PC-3 (cell line): ENCODE results near the gene PCDHGA8. TPM values are rescaled to one million over a fixed set of nuclear protein-coding genes. Genes with fewer than 3 reads are reported as not detected.

Experiments used
- ATAC-seq: fragments of 200-7000 bp; cut with Tn5 transposase; 2 replicates; pipeline ENCODE4 v1.9.1; 2020; ENCODE audit warnings: mild to moderate bottlenecking, moderate library complexity
- BruUV-seq: library from RNA; stranded (reverse); fragments of 400-500 nt; replicated peaks from 2 replicates; lab custom pipeline; 2021; lab: Mats Ljungman, UMichigan
- CTCF ChIA-PET: fragments of 300-600 bp; sonication (Branson Sonifier 250); formaldehyde crosslinking; loops from one replicate; lab custom pipeline; 2022; ENCODE audit warnings: antibody characterized with exemption; lab: Charles Lee
- POLR2A ChIA-PET: fragments of 300-600 bp; sonication (Branson Sonifier 250); formaldehyde crosslinking; loops from one replicate; lab custom pipeline; 2022; ENCODE audit warnings: antibody characterized with exemption; ENCODE audit not compliant: unreplicated experiment; lab: Charles Lee
- DNase-seq: peaks from one replicate; pipeline ENCODE4 v3.0.0-alpha.2; 2015
- H2AFZ ChIP-seq: fragments of 300-600 bp; sonication (generic); 2 replicates; pipeline ENCODE4 v1.6.0; 2016; ENCODE audit warnings: antibody characterized with exemption, low read length
- H3F3A ChIP-seq: fragments of 300-600 bp; sonication (generic); one replicate; pipeline ENCODE4 v1.6.0; 2017; ENCODE audit warnings: antibody characterized with exemption, low read length, control low read depth, mild to moderate bottlenecking; ENCODE audit not compliant: unreplicated experiment
- H3K27ac ChIP-seq: fragments of 300-600 bp; sonication (generic); 2 replicates; pipeline ENCODE4 v1.5.1; 2016; ENCODE audit warnings: mild to moderate bottlenecking, low read length
- H3K27me3 ChIP-seq: fragments of 300-600 bp; sonication (generic); 2 replicates; pipeline ENCODE4 v1.6.1; 2016; ENCODE audit warnings: low read length, mixed read lengths
- H3K36me3 ChIP-seq: fragments of 300-600 bp; sonication (generic); 2 replicates; pipeline ENCODE4 v1.6.1; 2016; ENCODE audit warnings: low read depth, mixed run types, low read length, mixed read lengths
- H3K4me1 ChIP-seq: fragments of 300-600 bp; sonication (generic); 2 replicates; pipeline ENCODE4 v1.5.1; 2016; ENCODE audit warnings: low read length; ENCODE audit not compliant: insufficient read depth
- H3K4me2 ChIP-seq: fragments of 300-600 bp; sonication (generic); 2 replicates; pipeline ENCODE4 v1.6.0; 2016; ENCODE audit warnings: low read length
- H3K4me3 ChIP-seq: fragments of 300-600 bp; sonication (generic); 2 replicates; pipeline ENCODE4 v1.5.1; 2016; ENCODE audit warnings: mild to moderate bottlenecking, low read length, mixed read lengths
- H3K79me2 ChIP-seq: fragments of 300-600 bp; sonication (generic); 2 replicates; pipeline ENCODE4 v1.6.1; 2017; ENCODE audit warnings: low read length, mixed read lengths
- H3K9ac ChIP-seq: fragments of 300-600 bp; sonication (generic); 2 replicates; pipeline ENCODE4 v1.6.0; 2016; ENCODE audit warnings: mild to moderate bottlenecking, low read length
- H3K9me2 ChIP-seq: fragments of 300-600 bp; sonication (generic); replicated peaks from 2 replicates; pipeline ENCODE4 v1.6.1; 2016; ENCODE audit warnings: mixed run types, low read length, mixed read lengths
- H3K9me3 ChIP-seq: fragments of 300-600 bp; sonication (generic); 2 replicates; pipeline ENCODE4 v1.6.1; 2016; ENCODE audit warnings: low read length, mixed read lengths
- H4K20me1 ChIP-seq: fragments of 300-600 bp; sonication (generic); 2 replicates; pipeline ENCODE4 v1.6.1; 2016; ENCODE audit warnings: low read length, mixed read lengths
- EZH2 ChIP-seq: fragments of 300-600 bp; sonication (generic); IDR thresholded peaks from one replicate; pipeline ENCODE4 v1.6.1; 2017; ENCODE audit warnings: antibody characterized with exemption, mild to moderate bottlenecking, low read length; ENCODE audit not compliant: unreplicated experiment
- EZH2phosphoT487 ChIP-seq: fragments of 300-600 bp; sonication (generic); IDR thresholded peaks from 2 replicates; pipeline ENCODE4 v1.6.1; 2018; ENCODE audit warnings: mild to moderate bottlenecking, antibody characterized with exemption, low read length, borderline replicate concordance
- intact Hi-C: fragments of 100-400 bp; cut with micrococcal nuclease; formaldehyde crosslinking; loops from 2 replicates; pipeline ENCODE4 v1.9.0; 2023
- total RNA-seq: library from RNA; depleted of rRNA; stranded (reverse); fragments of >200 nt; gene quantifications from 2 replicates; pipeline ENCODE4 v1.2.3, GENCODE V29; 2014
- TF ChIP-seq, protein P1 (sequence below): fragments of 300-600 bp; sonication (generic); conservative IDR thresholded peaks from 2 replicates; pipeline ENCODE4 v1.5.1; 2017; ENCODE audit warnings: antibody characterized with exemption, low read depth, mild to moderate bottlenecking, low read length

Gene PCDHGA8
- total RNA-seq, 1 experiment from 2014 or later = 0.51 TPM

- no peak for ATAC-seq
- no TSS peak for BruUV-seq
- Histone ChIP-seq H3K79me2 (no peaks in the 10 kb centered on the region), H3K4me3 (no peak overlapping the region), H3K4me2 (no peak overlapping the region), H3K9me3 (0 out of 2 replicates have a peak, but pooled peaks cover 4% of the 10 kb centered on the region), H2AFZ (no peak overlapping the region), H3K4me1 (no peaks in the 10 kb centered on the region), H3K36me3 (no peaks in the 10 kb centered on the region), H3K27me3 (no peaks in the 10 kb centered on the region), H4K20me1 (no peaks in the 10 kb centered on the region), H3K9ac (no peak overlapping the region), H3K9me2 (no peaks in the 10 kb centered on the region), H3F3A (no peaks in the 10 kb centered on the region), H3K27ac (no peak overlapping the region)
- ChIA-PET POLR2A (no interaction called here), CTCF (no interaction called here)
- TF ChIP-seq, protein P1, sequence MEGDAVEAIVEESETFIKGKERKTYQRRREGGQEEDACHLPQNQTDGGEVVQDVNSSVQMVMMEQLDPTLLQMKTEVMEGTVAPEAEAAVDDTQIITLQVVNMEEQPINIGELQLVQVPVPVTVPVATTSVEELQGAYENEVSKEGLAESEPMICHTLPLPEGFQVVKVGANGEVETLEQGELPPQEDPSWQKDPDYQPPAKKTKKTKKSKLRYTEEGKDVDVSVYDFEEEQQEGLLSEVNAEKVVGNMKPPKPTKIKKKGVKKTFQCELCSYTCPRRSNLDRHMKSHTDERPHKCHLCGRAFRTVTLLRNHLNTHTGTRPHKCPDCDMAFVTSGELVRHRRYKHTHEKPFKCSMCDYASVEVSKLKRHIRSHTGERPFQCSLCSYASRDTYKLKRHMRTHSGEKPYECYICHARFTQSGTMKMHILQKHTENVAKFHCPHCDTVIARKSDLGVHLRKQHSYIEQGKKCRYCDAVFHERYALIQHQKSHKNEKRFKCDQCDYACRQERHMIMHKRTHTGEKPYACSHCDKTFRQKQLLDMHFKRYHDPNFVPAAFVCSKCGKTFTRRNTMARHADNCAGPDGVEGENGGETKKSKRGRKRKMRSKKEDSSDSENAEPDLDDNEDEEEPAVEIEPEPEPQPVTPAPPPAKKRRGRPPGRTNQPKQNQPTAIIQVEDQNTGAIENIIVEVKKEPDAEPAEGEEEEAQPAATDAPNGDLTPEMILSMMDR = no peak
- TF ChIP-seq EZH2phosphoT487 (no peak), EZH2 (no peak)
- DNase-seq = no peak
- intact Hi-C loops = no loop called here
These were observed 41.6 kb downstream of the PCDHGA8 start for GRCh38 chr5:141434006-141434405.

DNA sequence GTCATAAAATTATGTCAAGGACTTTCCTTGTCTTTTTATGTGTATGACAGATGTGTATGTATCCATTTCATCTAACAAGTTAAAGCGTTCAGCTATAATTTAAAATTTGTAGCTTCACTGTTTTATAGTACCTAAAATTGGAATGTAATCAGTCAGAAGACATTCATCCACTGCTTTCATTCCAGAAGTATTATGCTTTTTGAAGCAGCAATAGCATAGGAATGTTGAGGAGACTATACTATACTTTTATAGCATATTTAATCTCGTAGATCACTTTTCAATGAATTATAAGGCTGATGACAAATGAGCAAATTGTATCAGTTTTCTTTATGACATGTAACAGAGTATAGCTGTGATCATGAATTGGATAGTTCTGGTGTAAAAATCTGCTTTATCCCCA, 44.8 kb downstream of the PCDHGA8 start:
- intact Hi-C loops = no loop called here
- no peak for ATAC-seq
- Histone ChIP-seq H3K79me2 (no peaks in the 10 kb centered on the region), H3K9me2 (no peaks in the 10 kb centered on the region), H3K4me1 (no peaks in the 10 kb centered on the region), H3K9me3 (no peaks in the 10 kb centered on the region), H4K20me1 (no peaks in the 10 kb centered on the region), H3K27ac (no peak overlapping the region), H3K9ac (no peak overlapping the region), H3K4me2 (no peak overlapping the region), H3F3A (no peaks in the 10 kb centered on the region), H3K4me3 (no peak overlapping the region), H3K27me3 (no peaks in the 10 kb centered on the region), H2AFZ (no peak overlapping the region), H3K36me3 (no peaks in the 10 kb centered on the region)
- no TSS peak for BruUV-seq
- DNase-seq = no peak
- TF ChIP-seq EZH2 (no peak), EZH2phosphoT487 (no peak)
- TF ChIP-seq, protein P1 = no peak
- CTCF ChIA-PET = no interaction called here
- POLR2A ChIA-PET = no interaction called here

DNA sequence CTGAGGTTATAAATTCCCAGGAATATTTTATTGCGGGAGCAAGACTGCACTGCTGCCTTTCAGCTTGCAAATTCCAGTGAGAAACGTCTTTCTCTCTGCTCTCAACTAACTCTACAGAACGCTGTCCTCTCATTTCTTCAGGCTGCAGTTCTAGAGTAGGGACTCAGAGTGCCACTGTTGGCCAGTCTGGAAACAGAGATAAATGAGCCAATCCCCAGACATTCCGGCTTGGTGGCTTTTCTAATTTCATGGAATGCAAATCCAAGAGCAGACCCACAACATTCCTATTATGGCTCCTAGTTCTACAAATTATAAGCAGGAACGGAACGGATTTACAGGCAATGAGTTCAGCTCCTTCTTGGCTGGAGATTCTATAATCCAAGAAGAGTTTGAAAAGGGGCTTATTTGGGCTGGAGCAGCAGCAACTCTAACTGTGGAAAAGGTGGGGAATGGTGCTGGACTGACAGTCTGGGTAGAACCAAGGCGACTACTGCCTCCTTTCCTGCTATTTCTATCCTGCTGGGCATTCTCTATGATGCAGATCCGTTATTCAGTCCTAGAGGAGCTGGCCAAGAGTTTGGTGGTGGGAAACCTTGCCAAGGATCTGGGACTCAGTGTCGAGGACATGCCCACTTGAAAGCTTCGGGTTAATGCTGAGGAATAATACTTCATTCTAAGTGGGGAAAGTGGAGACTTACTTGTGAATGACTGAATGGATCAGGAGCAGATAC, 47.1 kb downstream of the PCDHGA8 start:
- no peak for DNase-seq
- no peak for ATAC-seq
- no TSS peak for BruUV-seq
- Histone ChIP-seq H3K79me2 (no peaks in the 10 kb centered on the region), H2AFZ (no peak overlapping the region), H3K9me2 (no peaks in the 10 kb centered on the region), H3K27ac (no peak overlapping the region), H3K4me3 (no peak overlapping the region), H3K4me1 (no peaks in the 10 kb centered on the region), H3K9me3 (0 out of 2 replicates have a peak, but pooled peaks cover 2% of the 10 kb centered on the region), H3F3A (no peaks in the 10 kb centered on the region), H3K9ac (no peak overlapping the region), H3K27me3 (no peaks in the 10 kb centered on the region), H3K36me3 (no peaks in the 10 kb centered on the region), H4K20me1 (no peaks in the 10 kb centered on the region), H3K4me2 (no peak overlapping the region)
- ChIA-PET CTCF (no interaction called here), POLR2A (no interaction called here)
- TF ChIP-seq, protein P1 = no peak
- TF ChIP-seq EZH2phosphoT487 = no peak
- no peak for TF ChIP-seq EZH2
- intact Hi-C loops = no loop called here
